ENCODE measurements around the gene PANK4. TPM values are rescaled to one million over a fixed set of nuclear protein-coding genes. Genes with fewer than 3 reads are reported as not detected.

Gene PANK4
- total RNA-seq, 4 donors from 2014 or later = 15.1 to 38.1 (median 27.4) TPM

GRCh38 chr1:2557482-2558400 is 31.3 kb upstream of the PANK4 start:
- no peak for TF ChIP-seq CTCF (IDR thresholded peaks at IDR 0.05)
- ATAC-seq (ENCODE audit: low FRiP score) (no peak), DNase-seq (ENCODE audit: low spot score) (no peak)

GRCh38 chr1:2556678-2557481 is 30.5 kb upstream of the PANK4 start:
- DNase-seq (ENCODE audit: low spot score) (no peak), ATAC-seq (ENCODE audit: low FRiP score) (peak; percentile 10)
- TF ChIP-seq CTCF (IDR thresholded peaks at IDR 0.05) = no peak

- ATAC-seq (ENCODE audit: low FRiP score) (peak; percentile 48), DNase-seq (ENCODE audit: low spot score) (no peak)
- TF ChIP-seq CTCF (IDR thresholded peaks at IDR 0.05) = no peak
These were observed 29.9 kb upstream of the PANK4 start, which contains the start of gene TNFRSF14 for GRCh38 chr1:2556277-2556677. Gene TNFRSF14, plus strand, starts transcription at chr1:2556371. Its CDS starts 294 bp downstream, at chr1:2556665.

GRCh38 chr1:2555634-2556276 is 29.4 kb upstream of the PANK4 start:
- TF ChIP-seq CTCF (IDR thresholded peaks at IDR 0.05) = no peak
- peak; percentile 49 for ATAC-seq (ENCODE audit: low FRiP score)

GRCh38 chr1:2554621-2555387 is 28.4 kb upstream of the PANK4 start:
- TF ChIP-seq CTCF (IDR thresholded peaks at IDR 0.05) = no peak
- DNase-seq (ENCODE audit: low spot score) = no peak
- no peak for ATAC-seq (ENCODE audit: low FRiP score)

More at GRCh38 chr1:2555634-2556276, 29.4 kb upstream of the PANK4 start:
- peak; percentile 75 for DNase-seq (ENCODE audit: low spot score)
